ENCODE measurements around the gene CALCOCO1. TPM values are rescaled to one million over a fixed set of nuclear protein-coding genes. Genes with fewer than 3 reads are reported as not detected.
"Not testable (repeated sequence)": the region's sequence is repeated elsewhere in the genome, so short reads cannot be mapped to it uniquely, and the experiment has no call there.

The CALCOCO1 gene, protein sequence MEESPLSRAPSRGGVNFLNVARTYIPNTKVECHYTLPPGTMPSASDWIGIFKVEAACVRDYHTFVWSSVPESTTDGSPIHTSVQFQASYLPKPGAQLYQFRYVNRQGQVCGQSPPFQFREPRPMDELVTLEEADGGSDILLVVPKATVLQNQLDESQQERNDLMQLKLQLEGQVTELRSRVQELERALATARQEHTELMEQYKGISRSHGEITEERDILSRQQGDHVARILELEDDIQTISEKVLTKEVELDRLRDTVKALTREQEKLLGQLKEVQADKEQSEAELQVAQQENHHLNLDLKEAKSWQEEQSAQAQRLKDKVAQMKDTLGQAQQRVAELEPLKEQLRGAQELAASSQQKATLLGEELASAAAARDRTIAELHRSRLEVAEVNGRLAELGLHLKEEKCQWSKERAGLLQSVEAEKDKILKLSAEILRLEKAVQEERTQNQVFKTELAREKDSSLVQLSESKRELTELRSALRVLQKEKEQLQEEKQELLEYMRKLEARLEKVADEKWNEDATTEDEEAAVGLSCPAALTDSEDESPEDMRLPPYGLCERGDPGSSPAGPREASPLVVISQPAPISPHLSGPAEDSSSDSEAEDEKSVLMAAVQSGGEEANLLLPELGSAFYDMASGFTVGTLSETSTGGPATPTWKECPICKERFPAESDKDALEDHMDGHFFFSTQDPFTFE
- total RNA-seq = 100 to 1,000 TPM; 141 to 160 TPM
- long read RNA-seq, transcript CALCOCO1-218 (15 exons, 2,291 nt) = major isoform, 90 of 114 reads
- long read RNA-seq, partial matches to known transcripts = 12 of 114 reads
- long read RNA-seq, other reads (novel, unspliced or antisense) = 12 of 114 reads

DNA sequence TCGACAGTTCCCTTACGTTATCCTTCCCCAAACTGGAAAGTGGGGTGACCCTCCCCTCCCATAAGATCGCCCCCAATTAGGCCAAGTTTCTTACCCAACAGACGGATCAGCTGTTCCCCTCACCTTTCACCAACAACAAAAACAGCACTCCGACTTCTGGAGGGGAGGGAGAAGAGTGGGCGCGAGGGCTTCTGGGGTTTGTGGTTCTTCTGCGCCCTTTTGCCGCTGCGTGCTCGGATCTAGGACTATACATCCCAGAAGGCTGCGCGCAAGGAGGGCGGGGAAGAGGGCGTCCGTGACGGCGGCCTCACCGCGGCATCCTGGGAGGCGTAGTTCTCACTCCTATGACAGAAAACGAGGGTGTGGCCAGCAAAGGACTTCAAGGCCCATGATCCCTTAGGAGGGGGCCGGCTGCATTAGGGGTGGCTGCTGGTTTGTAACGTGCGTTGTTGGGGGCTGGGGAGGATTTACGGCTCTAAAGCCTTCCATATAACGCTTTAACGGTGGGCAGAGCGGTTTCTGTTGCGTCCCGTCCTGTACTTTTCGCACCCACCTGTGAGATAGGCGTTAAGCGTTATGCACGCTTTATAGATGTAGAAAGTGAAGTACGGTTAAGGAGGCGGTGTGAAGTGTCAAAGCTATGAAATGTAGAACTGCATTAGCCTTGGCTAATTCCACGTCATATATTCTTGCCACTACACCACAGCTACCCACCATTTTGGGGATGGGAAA lies at the start of gene CALCOCO1:
Gene CALCOCO1, minus strand, starts transcription at position 143 of the 732 bp plus-strand sequence. CDS start 2,210 bp downstream, outside the sequence.
- ATAC-seq = peak; percentile 100
- peak; percentile 98 for DNase-seq
- intact Hi-C loops (cut with DNase I) = no loop called here

DNA sequence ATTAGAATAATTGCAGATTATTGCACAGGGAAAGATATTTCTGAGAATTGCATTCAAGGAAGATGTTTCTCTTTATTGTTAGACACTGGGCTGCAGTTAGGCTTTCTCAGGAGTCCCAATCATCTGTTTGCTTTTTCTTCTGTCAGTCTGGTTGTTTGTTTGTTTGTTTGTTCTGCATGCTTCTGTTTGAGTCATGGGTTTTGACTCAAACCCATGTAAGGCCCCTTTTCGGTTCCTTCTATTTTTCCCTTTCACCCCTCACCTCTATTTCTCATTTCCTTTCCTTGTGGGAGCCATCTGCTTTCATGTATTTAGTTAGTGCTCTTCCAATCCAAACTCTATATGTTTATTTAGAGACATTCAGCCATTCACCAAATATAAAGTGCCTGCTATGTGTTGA lies 49.6 kb upstream of the CALCOCO1 start:
- ATAC-seq (no peak), DNase-seq (no peak)
- intact Hi-C loops (cut with DNase I) = no loop called here

DNA sequence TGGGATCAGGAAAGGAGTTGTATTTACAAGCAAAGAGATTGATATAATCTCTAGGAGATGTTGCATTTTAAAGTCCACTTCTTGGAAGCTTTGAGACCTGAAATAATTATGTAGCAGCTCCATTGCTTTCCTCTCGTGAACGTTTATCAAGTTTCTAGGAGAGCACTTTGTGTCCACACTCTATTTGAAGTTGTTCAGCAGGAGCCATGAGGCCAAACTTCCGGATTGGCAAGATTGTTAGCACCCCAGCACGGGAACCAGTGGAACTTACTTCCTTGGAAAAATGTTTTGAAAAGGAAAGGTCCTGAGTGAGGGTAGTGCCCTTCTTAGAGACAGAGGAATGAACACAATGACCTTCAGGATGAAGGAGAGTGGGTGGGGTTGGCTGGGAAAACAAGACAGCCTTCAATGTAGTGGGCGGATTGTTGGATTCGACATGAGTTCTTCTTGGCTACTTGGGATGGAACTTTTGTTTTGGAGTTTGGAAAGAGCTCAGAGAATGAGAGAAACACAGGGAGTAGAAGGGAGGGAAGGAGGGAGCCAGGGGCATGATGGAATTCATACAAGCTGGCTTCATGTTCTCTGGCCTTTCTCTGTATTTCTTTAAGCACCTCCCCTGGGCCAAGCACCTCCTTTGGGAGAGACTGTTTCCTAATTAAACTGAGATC lies 48.4 kb upstream of the CALCOCO1 start:
- ATAC-seq (peak; percentile 79 to 94), DNase-seq (peak; percentile 46)
- intact Hi-C loops (cut with DNase I) = no loop called here

DNA sequence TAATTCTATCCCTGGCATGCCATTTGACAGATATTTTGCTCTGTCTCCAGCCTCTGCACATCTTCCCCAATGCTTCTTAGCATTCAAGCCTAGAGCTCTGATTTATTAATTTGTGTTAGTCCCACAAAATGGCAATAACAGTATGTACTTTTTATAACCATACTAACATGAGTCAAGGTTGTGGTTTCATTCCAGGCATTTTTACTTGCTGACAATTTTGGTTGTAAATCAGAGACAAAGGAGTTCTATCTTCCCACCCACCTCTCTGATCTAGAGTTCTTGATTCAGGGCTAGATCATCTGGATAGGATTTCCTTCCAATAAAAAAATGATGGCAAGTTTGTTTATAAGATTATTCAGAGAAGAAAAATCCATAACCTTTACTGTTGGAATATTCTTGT lies 43.0 kb upstream of the CALCOCO1 start:
- intact Hi-C loops (cut with DNase I) = no loop called here
- DNase-seq (no peak), ATAC-seq (no peak)

DNA sequence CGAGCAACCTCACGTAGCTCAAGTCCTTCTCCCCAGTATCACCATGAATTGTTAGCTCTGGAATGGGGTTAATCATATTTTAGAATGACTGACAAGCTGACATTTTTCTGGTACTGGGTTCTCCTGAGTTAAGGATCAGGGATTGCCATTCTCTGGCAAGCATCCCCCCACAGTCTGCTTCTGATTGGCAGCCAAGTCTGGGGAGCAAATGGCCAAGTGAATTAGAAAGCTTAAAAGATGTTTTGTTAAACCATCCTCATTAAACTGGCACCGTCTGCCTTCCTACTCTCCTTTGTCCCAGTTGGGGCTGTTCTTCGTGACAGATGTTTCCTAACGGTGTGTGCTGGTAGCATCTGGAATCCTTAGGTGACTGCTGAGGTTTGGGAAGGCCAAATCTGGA lies 41.7 kb upstream of the CALCOCO1 start:
- intact Hi-C loops (cut with DNase I) = no loop called here
- ATAC-seq (no peak), DNase-seq (no peak)

DNA sequence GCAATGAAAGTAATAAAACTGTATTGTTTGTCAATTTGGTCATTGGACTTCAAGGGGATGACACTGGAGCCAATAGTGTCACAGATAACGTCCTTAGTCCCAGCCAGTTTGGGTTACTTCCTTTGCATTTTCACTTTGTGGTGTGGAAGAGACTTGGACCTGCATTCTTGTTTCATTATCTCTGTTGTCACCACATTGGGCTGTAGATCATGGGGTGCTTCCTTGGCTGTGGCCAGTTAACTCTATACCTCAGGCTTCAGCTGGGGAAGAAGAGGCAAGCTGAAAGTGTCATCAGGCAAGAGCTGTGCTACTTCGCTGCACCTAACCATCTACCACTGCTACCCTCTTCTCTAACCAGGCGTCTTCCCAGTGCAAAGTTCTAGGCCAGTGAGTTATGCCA lies 39.6 kb upstream of the CALCOCO1 start:
- DNase-seq (no peak), ATAC-seq (no peak)
- intact Hi-C loops (cut with DNase I) = no loop called here

DNA sequence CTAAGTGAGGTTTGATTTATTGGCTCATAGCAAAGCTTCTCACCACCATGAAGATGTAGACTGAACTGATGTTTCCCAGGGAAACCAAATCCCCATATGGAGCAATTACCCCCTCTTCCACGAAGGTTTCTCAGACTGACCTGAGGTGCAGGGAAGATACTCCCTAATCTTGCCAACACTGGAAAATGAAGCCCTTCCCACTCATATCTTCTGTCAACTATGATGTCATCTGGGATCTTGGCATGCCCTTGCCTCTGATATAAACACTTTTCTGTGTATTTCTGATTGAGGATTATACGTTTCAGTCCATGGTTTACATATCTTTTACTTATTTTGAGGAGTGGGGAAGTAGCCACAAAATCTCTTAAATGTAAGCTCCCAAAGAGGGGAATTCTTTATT lies 38.6 kb upstream of the CALCOCO1 start:
- DNase-seq (no peak), ATAC-seq (no peak)
- intact Hi-C loops (cut with DNase I) = no loop called here

DNA sequence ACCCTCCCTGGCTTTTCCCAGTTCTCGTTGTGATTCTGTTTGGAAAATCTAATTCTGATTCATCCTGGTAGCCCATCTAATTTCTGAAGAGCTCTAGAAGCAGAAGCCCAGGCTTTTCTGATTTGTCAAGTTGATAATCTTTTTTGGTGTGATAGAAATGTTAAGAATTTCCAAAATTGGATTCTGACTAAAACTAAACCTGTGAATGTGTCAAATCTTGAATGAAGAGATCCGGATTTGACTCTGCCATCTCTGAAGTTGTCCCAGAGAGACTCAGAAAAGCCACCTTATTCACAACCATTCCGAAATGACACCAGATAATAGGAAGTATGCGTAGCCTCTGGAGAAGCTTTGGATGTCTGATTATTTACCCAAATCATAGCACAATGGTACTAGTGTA lies 37.4 kb upstream of the CALCOCO1 start:
- no peak for DNase-seq
- intact Hi-C loops (cut with DNase I) = no loop called here
- no peak for ATAC-seq

DNA sequence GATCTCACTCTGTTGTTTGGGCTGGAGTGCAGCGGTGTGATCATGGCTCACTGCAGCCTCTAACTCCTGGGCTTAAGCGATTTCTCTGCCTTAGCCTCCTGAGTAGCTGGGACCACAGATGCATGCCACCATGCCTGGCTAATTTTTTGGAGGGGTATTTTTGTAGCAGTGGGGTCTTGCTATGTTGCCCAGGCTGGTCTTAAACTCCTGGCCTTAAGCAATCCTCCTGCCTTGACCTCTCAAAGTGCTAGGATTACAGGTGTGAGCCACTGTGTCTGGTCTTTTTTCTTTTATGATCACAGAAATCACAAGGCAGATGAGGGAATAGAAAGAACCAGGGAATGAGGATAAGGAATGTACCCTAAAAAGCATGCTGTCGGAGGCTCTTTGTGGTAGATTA lies 35.5 kb upstream of the CALCOCO1 start:
- intact Hi-C loops (cut with DNase I); ATAC-seq; DNase-seq: not testable (repeated sequence)

DNA sequence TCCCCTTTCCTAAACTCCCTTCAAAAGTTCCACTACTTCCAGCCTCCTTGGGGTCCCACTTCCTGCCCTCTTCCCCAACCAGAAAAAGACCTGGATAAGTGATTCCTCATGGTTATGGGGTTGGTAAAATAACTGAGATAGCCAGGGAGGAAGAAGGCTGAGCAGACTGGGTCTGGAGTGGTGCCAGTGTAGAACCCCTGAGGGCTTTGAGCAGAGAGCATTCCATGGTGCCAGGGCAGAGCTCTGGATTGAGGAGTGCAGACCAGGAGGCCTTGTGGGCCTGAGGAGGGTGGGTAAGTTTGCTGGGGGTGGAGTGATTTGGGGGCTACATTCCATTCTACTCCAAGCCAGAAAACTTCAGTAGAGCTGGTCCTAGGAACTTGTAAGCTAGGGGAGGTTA lies 34.1 kb upstream of the CALCOCO1 start:
- intact Hi-C loops (cut with DNase I) = no loop called here
- ATAC-seq (no peak), DNase-seq (no peak)

DNA sequence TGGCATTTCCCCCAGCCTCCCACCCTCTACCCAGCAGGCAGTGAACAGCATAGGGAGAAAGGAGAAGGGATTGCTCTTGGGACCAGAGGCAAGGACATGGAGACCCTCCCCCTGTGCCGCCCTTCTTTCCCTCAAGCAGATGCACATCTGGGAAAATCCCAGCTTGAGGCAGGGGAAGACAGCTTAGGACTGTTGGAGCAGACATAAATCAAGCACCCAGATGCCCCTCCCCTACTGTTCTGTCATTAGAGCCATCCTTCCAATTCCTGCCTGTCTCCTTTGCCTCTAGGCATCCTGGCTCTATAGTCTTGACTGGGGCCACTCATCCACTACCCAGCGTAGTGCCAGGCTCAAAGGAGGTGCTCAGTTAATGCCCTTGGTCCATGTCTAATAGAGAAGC lies 32.0 kb upstream of the CALCOCO1 start:
- intact Hi-C loops (cut with DNase I) = no loop called here
- ATAC-seq (no peak), DNase-seq (no peak)

DNA sequence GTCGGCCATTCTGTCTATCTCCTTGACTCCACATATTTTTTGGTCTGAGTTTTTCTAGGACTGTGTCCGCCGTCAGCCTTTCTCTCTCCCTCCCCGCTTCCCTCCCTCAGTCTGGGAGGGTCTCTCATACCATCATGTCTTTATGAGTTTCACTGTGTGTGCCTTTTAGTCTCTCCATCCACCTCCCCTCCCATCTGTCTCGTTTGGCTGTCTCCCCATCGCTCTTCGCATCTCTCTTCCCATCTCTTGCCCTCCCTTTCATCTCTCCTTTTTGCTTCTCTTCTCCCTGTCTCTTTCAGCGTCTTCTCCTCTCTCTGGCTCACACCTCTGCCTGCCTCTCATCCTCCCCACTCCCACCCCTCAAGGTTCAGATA lies 31.5 kb upstream of the CALCOCO1 start:
- intact Hi-C loops (cut with DNase I) = no loop called here
- DNase-seq = no peak
- no peak for ATAC-seq

DNA sequence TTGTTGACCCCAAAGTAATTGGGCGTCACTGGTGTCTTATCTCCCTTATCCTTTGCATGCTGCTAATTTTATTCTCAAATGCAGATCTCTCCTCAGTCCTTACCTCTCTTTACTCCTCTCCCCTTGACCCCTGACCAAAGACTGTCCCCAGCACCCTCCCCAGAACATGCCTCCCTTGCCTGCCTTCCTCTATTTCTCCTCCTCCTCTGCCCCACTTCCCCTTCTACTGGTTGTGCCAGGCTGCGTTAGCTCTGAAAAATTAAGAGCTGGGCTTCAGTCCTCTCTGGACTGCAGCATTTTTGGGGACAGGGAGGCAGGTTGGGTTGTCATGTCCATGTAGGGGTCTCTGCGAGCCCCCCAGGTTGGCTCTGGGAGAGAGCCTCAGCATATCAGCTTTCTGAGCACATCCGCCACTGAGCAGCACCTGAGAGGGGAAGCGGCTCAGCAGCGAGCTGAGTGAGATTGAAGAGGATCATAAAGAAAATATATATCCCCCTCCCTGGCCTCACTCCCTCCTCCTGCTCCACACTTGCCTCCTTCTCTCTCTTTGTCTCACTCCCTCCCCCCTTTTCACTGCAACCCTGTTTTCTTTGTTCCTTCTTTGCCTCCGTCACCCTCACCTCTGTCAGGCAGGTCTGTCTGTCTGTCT lies 31.0 kb upstream of the CALCOCO1 start:
- DNase-seq = no peak

DNA sequence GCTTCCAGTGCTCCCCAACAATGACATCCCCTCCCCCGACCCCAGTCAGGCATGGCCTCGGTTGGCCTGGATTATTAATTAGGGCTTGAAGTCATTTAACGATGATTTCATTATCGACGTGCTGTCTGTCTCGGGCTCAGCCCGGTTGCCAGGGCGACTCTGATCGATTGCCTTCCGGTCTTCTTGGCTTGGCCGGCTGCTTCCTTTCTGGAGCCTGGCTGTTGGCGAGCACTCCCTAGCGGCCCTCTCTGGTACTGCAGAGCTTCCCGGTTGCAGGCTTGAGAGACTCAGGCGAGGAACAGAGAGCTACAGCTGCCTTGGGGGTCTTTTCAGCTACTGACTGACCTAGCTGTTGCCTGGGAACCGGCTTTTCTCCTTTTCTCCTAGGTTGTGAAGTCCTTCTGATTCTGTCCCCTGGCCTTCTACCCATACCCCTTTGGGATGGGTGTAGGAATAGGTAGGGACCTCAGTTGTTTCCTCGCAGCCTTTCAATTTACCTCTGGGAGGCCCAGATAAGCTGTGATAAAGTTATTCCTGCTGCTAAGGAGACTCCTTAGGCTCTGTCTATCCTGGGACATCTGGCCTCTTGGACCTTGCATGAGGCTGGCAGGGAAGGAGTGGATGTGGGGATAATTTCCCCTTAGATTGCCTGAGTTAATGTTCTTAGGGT lies 30.0 kb upstream of the CALCOCO1 start:
- DNase-seq (peak; percentile 78), ATAC-seq (peak; percentile 48 to 65)
- intact Hi-C loops (cut with DNase I) = no loop called here

More for the DNA sequence above, 31.0 kb upstream of the CALCOCO1 start:
- intact Hi-C loops (cut with DNase I) = no loop called here
- no peak for ATAC-seq

DNA sequence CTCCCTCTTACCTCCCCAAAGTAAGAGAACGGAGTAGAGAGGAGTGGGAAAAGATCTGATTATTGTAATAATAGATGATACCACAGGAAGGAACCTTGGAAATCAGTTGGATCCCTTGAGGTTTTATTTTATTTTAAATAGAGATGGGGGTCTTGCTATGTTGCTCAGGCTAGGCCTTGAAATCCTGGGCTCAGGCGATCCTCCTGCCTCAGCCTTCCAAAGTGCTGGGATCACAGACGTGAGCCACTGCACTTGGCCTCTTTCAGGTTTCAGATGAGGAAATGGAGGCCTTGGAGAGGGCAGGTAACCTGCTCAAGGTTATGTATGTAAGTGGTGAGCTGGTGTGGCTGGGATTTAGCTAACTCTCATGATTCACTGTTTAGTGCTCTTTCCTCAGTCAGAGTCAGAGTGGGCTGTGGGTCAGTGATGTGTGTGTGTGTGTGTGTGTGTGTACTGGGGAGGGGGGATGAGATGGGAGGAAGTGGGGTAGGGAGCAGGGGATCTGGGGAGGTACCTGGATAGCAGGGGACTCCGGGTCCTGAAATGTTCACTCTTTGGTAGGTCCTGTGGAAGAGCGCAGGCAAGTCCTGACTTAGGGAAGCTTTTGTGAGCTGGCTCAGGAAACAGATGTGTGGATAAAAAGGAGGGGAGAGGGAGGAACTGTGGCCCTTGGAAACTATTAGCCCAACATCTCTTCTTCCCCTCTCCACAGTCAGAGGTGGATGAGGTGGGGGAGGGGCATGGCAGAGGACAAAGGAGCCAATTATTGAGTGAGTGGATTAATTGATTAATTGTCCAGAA lies 29.2 kb upstream of the CALCOCO1 start:
- no peak for DNase-seq
- intact Hi-C loops (cut with DNase I) = no loop called here
- no peak for ATAC-seq

DNA sequence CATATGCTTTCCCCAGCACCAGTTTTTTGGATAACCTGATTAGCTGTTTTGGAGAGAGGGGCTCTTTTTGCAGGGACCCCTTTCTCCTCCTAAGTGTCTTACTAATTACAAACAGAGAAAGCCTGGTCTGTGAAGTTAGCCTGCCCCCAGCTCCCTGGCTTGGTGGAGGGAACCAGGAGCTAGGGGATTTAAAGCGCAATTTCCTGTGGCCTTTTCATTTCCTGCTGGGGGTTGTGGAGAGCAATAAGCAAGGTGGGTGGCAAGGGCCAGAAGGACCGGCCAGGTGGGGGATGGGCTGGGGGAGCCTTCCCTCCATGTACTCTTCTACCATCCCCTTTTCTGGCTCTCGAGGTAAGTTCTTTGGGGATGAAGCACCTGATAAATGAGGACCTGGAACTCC lies 28.6 kb upstream of the CALCOCO1 start:
- intact Hi-C loops (cut with DNase I) = no loop called here
- ATAC-seq = no peak
- DNase-seq = no peak

DNA sequence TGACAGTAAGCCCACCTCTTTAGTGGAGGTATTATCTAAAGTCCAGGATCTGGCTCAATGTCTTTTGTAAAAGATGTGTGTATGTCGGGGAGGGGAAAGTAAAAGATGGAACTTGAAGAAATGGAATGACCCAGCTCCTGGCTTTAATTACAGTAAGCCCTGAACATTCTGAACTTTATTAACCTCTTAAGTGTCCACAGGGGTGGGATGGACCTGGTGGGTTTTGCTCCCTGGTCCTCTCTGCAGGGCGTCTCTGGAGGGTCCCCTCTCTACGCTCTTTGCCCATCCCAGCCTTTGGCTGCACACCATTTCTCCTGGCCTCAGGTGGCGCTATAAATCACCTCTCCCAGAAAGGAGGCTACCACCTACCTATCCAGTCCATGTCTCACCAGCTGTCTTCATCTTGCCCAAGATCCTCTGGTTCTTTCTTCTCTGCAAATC lies 28.2 kb upstream of the CALCOCO1 start:
- intact Hi-C loops (cut with DNase I) = no loop called here
- ATAC-seq = no peak
- DNase-seq = no peak

Data from left cardiac atrium (tissue), 4 donors.